ENCODE measurements around the gene LNX2.
A peak's percentile ranks its signal among the peaks of the same experiment; 100 is the strongest.

Gene LNX2

DNA sequence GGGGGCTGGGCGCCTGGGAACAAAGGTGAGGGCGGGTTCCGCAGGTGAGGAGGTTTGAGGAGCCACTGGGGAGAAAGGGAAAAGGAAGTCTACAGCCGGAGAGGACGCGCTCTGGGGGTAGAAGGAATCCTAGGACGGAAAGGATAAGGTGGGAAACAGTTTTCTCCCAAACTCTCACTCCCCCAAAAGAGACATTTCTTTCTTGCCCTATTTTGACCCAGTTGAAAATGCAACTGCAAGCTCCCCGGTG, 712 bp upstream of the LNX2 start:
- H3K4me3 ChIP-seq (replicated peaks; ENCODE audit: low read depth, low read length), result peak overlapping the region; percentile 90
- DNase-seq (ENCODE audit: extremely low read depth, low read depth), result no peak
- TF ChIP-seq CTCF (IDR thresholded peaks at IDR 0.05; ENCODE audit: low read depth, low read length, missing control alignments), result no peak

- peak overlapping the region; percentile 90 for H3K4me3 ChIP-seq (replicated peaks; ENCODE audit: low read depth, low read length)
- TF ChIP-seq CTCF (IDR thresholded peaks at IDR 0.05; ENCODE audit: low read depth, low read length, missing control alignments), result no peak
- DNase-seq (ENCODE audit: extremely low read depth, low read depth), result no peak
Measured at GRCh38 chr13:27619728-27620376, 477 bp downstream of the LNX2 start.

- TF ChIP-seq CTCF (IDR thresholded peaks at IDR 0.05; ENCODE audit: low read depth, low read length, missing control alignments), result no peak
- H3K4me3 ChIP-seq (replicated peaks; ENCODE audit: low read depth, low read length), result peak overlapping the region; percentile 90
- no peak for DNase-seq (ENCODE audit: extremely low read depth, low read depth)
Measured at GRCh38 chr13:27619093-27619727, 1.1 kb downstream of the LNX2 start.

GRCh38 chr13:27617881-27618321, 2.4 kb downstream of the LNX2 start:
- H3K4me3 ChIP-seq (replicated peaks; ENCODE audit: low read depth, low read length), result no peak overlapping the region
- no peak for TF ChIP-seq CTCF (IDR thresholded peaks at IDR 0.05; ENCODE audit: low read depth, low read length, missing control alignments)
- DNase-seq (ENCODE audit: extremely low read depth, low read depth), result no peak

- TF ChIP-seq CTCF (IDR thresholded peaks at IDR 0.05; ENCODE audit: low read depth, low read length, missing control alignments), result no peak
- no peak overlapping the region for H3K4me3 ChIP-seq (replicated peaks; ENCODE audit: low read depth, low read length)
- DNase-seq (ENCODE audit: extremely low read depth, low read depth), result no peak
Measured at GRCh38 chr13:27613628-27614027, 6.7 kb downstream of the LNX2 start.

GRCh38 chr13:27607125-27607524, 13.2 kb downstream of the LNX2 start:
- no peak overlapping the region for H3K4me3 ChIP-seq (replicated peaks; ENCODE audit: low read depth, low read length)
- peak; percentile 40 for DNase-seq (ENCODE audit: extremely low read depth, low read depth)
- TF ChIP-seq CTCF (IDR thresholded peaks at IDR 0.05; ENCODE audit: low read depth, low read length, missing control alignments), result no peak
